ENCODE data around the gene MYOG.

Gene MYOG

DNA sequence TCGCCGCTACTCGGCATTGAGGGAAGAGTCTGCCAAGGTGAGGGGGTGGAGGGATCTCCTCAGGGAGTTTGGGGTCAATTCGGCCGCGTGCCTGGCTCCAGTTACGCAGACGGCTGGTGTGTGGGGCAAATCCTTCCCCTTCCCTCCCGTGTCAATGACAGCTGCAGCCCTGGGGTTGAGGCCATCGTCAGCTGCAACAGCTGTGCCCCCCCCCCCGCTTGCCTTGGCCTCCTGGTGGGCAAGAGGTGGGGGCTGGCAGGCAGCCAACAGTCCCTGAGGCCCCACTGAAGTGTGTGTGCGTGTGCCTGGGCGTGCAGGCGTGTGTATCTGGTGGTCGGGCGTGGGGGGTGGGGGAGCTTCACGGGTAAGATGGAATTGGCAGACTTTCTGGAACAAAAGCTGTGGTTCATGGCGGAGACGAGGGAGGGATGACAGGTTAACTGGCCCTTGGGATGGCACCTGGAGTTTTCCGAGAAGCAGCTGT is 33.9 kb downstream of the MYOG start:
- Histone ChIP-seq H3K4me1 (ENCODE audit: low read depth, poor library complexity, severe bottlenecking) (no peaks in the 10 kb centered on the region), H3K4me3 (IDR thresholded peaks at IDR 0.05; ENCODE audit: insufficient read depth, low read depth, low read length) (no peak overlapping the region), H3K4me2 (no peak overlapping the region), H3K36me3 (ENCODE audit: insufficient read depth) (no peaks in the 10 kb centered on the region), H3K27me3 (ENCODE audit: insufficient read depth, low read depth) (no peaks in the 10 kb centered on the region), H3K79me2 (ENCODE audit: insufficient read depth, low read depth) (no peaks in the 10 kb centered on the region), H3K9ac (no peak overlapping the region), H3K27ac (no peak overlapping the region), H2AFZ (ENCODE audit: low read depth) (no peak overlapping the region), H4K20me1 (ENCODE audit: insufficient read depth) (no peaks in the 10 kb centered on the region)
- TF ChIP-seq, protein P1, sequence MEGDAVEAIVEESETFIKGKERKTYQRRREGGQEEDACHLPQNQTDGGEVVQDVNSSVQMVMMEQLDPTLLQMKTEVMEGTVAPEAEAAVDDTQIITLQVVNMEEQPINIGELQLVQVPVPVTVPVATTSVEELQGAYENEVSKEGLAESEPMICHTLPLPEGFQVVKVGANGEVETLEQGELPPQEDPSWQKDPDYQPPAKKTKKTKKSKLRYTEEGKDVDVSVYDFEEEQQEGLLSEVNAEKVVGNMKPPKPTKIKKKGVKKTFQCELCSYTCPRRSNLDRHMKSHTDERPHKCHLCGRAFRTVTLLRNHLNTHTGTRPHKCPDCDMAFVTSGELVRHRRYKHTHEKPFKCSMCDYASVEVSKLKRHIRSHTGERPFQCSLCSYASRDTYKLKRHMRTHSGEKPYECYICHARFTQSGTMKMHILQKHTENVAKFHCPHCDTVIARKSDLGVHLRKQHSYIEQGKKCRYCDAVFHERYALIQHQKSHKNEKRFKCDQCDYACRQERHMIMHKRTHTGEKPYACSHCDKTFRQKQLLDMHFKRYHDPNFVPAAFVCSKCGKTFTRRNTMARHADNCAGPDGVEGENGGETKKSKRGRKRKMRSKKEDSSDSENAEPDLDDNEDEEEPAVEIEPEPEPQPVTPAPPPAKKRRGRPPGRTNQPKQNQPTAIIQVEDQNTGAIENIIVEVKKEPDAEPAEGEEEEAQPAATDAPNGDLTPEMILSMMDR (conservative IDR thresholded peaks at IDR 0.05; ENCODE audit: low read depth, low read length) = no peak

DNA sequence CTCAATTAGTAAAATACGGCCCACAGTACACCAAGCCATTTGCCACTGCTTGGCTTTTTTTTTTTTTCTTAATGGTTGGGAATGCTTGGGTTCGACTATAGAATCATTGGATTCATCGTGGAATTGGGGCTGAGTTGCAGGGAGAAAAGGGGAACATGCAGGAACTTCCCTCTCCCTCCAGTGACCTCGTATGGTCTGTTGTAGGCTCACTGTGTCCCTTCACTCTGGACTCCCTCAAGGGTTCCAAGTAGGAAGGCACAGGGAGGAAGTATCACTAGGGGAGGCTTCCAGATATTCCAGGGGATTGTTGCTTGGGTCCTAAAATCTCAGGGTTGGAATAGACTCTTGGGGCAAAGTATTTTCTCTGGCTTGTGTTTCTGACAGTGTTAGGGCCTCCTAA is 35.0 kb downstream of the MYOG start:
- Histone ChIP-seq H3K79me2 (ENCODE audit: insufficient read depth, low read depth) (no peaks in the 10 kb centered on the region), H4K20me1 (ENCODE audit: insufficient read depth) (no peaks in the 10 kb centered on the region)

DNA sequence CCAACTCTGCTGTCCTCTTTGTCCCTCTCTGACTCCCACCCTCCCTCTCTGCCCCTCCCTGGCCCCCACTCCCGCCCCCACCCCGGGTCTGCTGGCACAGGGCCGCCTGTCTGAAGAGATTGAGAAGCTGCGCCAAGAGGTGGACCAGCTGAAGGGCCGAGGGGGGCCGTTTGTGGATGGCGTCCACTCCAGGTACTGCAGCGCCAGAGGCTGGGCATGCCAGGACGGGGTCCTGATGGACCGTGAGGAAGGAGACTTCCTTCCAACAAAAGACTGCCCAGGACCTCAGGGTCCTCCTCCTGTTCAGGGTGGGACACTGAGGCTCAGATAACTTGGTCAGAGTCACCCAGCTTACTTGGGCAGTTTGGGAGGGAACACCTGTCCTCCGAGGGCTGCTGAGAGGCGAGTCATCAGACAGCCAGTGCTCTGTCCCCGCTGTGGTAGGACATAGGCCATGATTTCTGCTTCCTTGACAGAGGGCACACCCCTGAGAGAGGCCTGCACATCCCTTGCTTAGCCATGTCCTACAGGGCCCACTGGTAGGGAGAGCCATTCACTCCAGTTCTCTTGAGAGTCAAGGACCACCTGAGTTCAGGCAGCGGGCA is 36.1 kb downstream of the MYOG start:
- Histone ChIP-seq H3K27ac (no peak overlapping the region), H3K4me3 (IDR thresholded peaks at IDR 0.05; ENCODE audit: insufficient read depth, low read depth, low read length) (no peak overlapping the region), H3K27me3 (ENCODE audit: insufficient read depth, low read depth) (no peaks in the 10 kb centered on the region), H3K9ac (no peak overlapping the region), H2AFZ (ENCODE audit: low read depth) (no peak overlapping the region), H4K20me1 (ENCODE audit: insufficient read depth) (no peaks in the 10 kb centered on the region), H3K4me1 (ENCODE audit: low read depth, poor library complexity, severe bottlenecking) (no peaks in the 10 kb centered on the region), H3K79me2 (ENCODE audit: insufficient read depth, low read depth) (no peaks in the 10 kb centered on the region), H3K36me3 (ENCODE audit: insufficient read depth) (no peaks in the 10 kb centered on the region), H3K4me2 (no peak overlapping the region)
- TF ChIP-seq, protein P1 (conservative IDR thresholded peaks at IDR 0.05; ENCODE audit: low read depth, low read length) = no peak

More for the DNA sequence above, 35.0 kb downstream of the MYOG start:
- no peak overlapping the region for H3K27ac ChIP-seq
- H3K27me3 ChIP-seq (ENCODE audit: insufficient read depth, low read depth) = no peaks in the 10 kb centered on the region
- TF ChIP-seq, protein P1 (conservative IDR thresholded peaks at IDR 0.05; ENCODE audit: low read depth, low read length) = no peak
- H3K36me3 ChIP-seq (ENCODE audit: insufficient read depth) = no peaks in the 10 kb centered on the region
- H2AFZ ChIP-seq (ENCODE audit: low read depth) = no peak overlapping the region
- H3K4me1 ChIP-seq (ENCODE audit: low read depth, poor library complexity, severe bottlenecking) = no peaks in the 10 kb centered on the region
- no peak overlapping the region for H3K4me2 ChIP-seq
- no peak overlapping the region for H3K4me3 ChIP-seq (IDR thresholded peaks at IDR 0.05; ENCODE audit: insufficient read depth, low read depth, low read length)
- H3K9ac ChIP-seq = no peak overlapping the region

DNA sequence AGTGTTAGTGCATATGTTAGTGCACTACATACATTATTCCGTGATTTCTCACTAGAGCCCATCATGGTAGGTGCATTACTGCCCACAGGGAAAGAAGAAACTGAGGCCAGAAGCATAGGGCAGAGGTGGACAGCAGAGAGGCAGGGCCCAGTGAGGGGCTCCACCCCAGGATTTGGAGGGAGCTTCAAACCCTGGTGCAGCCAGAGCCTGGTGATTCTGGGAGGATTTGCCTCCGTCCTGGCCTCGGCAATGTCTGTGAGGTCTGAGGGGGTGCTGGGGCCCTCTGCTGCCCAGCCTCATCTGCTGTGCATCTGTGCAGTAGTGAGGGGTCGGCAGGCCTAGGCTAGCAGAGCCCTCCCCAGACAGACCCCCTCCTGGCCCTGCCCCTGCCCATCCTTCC is 36.7 kb downstream of the MYOG start:
- no peaks in the 10 kb centered on the region for H3K4me1 ChIP-seq (ENCODE audit: low read depth, poor library complexity, severe bottlenecking)
- no peak overlapping the region for H3K27ac ChIP-seq
- H2AFZ ChIP-seq (ENCODE audit: low read depth) = no peak overlapping the region
- no peaks in the 10 kb centered on the region for H3K27me3 ChIP-seq (ENCODE audit: insufficient read depth, low read depth)
- no peaks in the 10 kb centered on the region for H3K36me3 ChIP-seq (ENCODE audit: insufficient read depth)
- no peaks in the 10 kb centered on the region for H3K79me2 ChIP-seq (ENCODE audit: insufficient read depth, low read depth)
- H3K9ac ChIP-seq = no peak overlapping the region
- no peak overlapping the region for H3K4me2 ChIP-seq
- no peak overlapping the region for H3K4me3 ChIP-seq (IDR thresholded peaks at IDR 0.05; ENCODE audit: insufficient read depth, low read depth, low read length)
- TF ChIP-seq, protein P1 (conservative IDR thresholded peaks at IDR 0.05; ENCODE audit: low read depth, low read length) = no peak
- H4K20me1 ChIP-seq (ENCODE audit: insufficient read depth) = no peaks in the 10 kb centered on the region
